Ovary (tissue), 3 donors: ENCODE data around the gene FAH.

Source experiments
- POLR2A ChIP-seq: fragments of 450-650 bp; IDR thresholded peaks from one replicate; pipeline ENCODE4 v1.6.1; 2017; ENCODE audit warnings: antibody characterized with exemption, mild to moderate bottlenecking, moderate library complexity
- TF ChIP-seq, protein P1 (sequence below), 3 donors: fragments of 450-650 bp in 2 of 3; fragments of 200-600 bp in 1 of 3; IDR thresholded peaks; one replicate each; pipeline versions ENCODE4 v1.5.1 to v1.8.0; 2016 to 2022; ENCODE audit warnings: antibody characterized with exemption in 3 of 3, mild to moderate bottlenecking in 1 of 3
- donor health status: DM: no; HTN: no; CAD: no.

DNA sequence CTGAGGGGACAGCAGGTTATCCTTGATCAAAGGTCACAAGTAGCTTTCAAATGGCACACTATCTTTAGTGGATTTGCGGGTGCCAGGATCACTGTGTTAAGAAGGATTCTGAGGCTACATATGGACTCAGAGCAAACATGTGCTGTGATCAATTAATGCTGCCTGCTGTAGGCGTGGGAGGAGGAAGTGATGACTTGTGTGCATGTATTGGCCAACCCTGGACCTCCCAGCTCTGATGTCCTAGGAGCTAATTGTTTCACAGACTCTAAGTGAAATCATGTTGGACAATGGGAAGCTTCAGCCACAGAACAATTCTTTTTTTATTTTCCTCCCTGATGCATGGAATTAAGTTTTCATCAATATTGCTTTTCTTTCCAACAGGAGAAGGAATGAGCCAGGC lies 24.4 kb downstream of the FAH start:
- TF ChIP-seq, protein P1, sequence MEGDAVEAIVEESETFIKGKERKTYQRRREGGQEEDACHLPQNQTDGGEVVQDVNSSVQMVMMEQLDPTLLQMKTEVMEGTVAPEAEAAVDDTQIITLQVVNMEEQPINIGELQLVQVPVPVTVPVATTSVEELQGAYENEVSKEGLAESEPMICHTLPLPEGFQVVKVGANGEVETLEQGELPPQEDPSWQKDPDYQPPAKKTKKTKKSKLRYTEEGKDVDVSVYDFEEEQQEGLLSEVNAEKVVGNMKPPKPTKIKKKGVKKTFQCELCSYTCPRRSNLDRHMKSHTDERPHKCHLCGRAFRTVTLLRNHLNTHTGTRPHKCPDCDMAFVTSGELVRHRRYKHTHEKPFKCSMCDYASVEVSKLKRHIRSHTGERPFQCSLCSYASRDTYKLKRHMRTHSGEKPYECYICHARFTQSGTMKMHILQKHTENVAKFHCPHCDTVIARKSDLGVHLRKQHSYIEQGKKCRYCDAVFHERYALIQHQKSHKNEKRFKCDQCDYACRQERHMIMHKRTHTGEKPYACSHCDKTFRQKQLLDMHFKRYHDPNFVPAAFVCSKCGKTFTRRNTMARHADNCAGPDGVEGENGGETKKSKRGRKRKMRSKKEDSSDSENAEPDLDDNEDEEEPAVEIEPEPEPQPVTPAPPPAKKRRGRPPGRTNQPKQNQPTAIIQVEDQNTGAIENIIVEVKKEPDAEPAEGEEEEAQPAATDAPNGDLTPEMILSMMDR (IDR thresholded peaks at IDR 0.05): no peak
- no peak for TF ChIP-seq POLR2A
